Measurements from ENCODE around the gene UBE2D4. TPM values are rescaled to one million over a fixed set of nuclear protein-coding genes. Genes with fewer than 3 reads are reported as not detected.

Gene UBE2D4
- total and polyA plus RNA-seq, 7 donors: 50.2 to 118 (median 67.1) TPM

DNA sequence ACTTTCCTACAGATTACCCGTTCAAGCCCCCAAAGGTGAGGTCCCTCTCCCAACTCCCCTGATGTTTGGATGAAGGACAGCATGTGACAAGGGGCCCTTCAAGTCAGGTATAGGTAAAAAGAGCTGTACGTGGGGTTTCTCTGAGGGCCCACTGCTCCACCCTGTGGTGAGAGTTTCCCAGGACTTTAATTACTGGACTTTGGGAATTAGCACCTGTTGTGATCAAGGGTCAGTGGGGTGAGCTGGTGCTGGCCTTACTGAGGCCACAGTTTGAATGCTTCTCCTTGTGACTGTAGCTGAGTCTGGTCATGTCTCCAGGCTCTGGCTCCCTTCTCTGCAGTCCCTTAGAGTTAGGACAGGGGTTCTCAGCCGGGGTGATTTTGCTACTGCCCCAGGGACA is 16.8 kb downstream of the UBE2D4 start:
- H3K9me3 ChIP-seq: no peaks in the 10 kb centered on the region
- peaks cover 0 to 61% of the 10 kb centered on the region in 2 donors for H3K36me3 ChIP-seq (ENCODE audit: insufficient read depth in 1 of 2, low read depth in 1 of 2)
- TF ChIP-seq, protein P1, sequence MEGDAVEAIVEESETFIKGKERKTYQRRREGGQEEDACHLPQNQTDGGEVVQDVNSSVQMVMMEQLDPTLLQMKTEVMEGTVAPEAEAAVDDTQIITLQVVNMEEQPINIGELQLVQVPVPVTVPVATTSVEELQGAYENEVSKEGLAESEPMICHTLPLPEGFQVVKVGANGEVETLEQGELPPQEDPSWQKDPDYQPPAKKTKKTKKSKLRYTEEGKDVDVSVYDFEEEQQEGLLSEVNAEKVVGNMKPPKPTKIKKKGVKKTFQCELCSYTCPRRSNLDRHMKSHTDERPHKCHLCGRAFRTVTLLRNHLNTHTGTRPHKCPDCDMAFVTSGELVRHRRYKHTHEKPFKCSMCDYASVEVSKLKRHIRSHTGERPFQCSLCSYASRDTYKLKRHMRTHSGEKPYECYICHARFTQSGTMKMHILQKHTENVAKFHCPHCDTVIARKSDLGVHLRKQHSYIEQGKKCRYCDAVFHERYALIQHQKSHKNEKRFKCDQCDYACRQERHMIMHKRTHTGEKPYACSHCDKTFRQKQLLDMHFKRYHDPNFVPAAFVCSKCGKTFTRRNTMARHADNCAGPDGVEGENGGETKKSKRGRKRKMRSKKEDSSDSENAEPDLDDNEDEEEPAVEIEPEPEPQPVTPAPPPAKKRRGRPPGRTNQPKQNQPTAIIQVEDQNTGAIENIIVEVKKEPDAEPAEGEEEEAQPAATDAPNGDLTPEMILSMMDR (IDR thresholded peaks at IDR 0.05): no peak

DNA sequence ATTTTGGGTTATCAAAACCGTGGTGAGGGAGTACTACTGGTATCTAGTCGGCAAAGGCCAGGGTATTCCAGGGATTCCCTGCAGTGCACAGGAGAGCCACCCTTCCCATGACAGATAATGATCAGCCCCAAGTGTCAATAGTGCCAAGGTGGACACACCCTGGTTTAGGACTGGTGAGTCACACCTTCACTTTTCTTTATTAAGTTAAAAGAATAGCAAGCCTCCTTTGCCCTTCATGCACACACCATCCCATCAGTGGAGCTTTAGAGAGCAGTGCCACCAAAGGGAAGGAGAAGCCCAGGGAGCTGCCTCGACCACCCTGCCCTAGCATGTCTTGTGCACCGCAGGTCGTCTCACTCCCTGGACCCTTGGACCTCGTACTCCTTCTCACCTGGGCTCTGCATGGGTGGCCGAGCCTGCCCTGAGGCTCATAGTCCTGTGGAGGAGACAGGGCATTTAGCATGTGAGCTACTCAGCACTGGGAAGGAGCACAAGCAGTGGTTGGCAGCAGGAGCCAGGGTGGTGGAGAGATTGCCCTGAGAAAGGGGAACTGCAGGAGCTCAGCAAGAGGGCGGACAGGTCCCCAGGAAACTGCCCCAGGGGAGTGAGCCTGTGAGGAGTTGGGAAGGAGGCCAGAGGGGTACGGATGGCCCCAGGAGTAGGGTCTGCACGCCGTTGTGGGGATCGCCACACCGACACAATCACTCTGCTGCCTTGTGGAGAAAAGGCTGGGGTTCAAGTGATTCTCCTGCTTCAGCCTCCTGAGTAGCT is 17.4 kb downstream of the UBE2D4 start:
- DNase-seq (no peak), ATAC-seq (no peak)
- Histone ChIP-seq H3K4me1 (no peaks in the 10 kb centered on the region), H3K9me3 (no peaks in the 10 kb centered on the region), H3K27ac (no peak overlapping the region), H3K36me3 (ENCODE audit: insufficient read depth in 1 of 2, low read depth in 1 of 2) (peaks cover 0 to 66% of the 10 kb centered on the region in 2 donors), H3K4me3 (no peak overlapping the region), H3K27me3 (ENCODE audit: insufficient read depth in 3 of 3, low read length in 2 of 3) (no peaks in the 10 kb centered on the region)
- TF ChIP-seq, protein P1 (IDR thresholded peaks at IDR 0.05): no peak
- intact Hi-C loops (cut with DNase I): no loop called here
- WGBS, 3 donors: 79 to 91% (median 87%) methylated on average over 13 of the region's 13 CpGs

More for the DNA sequence above, 16.8 kb downstream of the UBE2D4 start:
- Histone ChIP-seq H3K4me3 (no peak overlapping the region), H3K27ac (no peak overlapping the region), H3K27me3 (ENCODE audit: insufficient read depth in 3 of 3, low read length in 2 of 3) (no peaks in the 10 kb centered on the region), H3K4me1 (no peaks in the 10 kb centered on the region)
- ATAC-seq (peak in 2 of 4 donors; percentile 16 to 23), DNase-seq (no peak)
- intact Hi-C loops (cut with DNase I): no loop called here
- WGBS, 3 donors: 70 to 74% (median 73%) methylated on average over 3 of the region's 3 CpGs

DNA sequence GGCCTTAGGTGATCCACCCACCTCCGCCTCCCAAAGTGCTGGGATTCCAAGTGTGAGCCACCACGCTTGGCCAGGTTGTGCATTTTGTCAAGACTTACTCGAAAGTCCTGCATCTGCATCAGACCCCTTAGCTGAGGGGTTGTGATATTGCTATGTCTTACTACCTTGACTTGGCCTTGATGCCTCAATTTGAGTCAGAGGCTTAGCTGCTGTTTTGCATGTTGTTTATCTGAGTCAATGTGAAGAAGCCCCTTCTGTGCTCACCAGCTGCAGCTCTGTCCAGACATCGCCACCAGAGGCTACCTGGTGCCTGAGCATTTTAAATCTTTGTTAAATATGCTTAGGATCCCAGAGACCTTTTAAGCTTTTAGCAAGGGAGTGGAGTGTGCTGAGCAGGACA is 18.1 kb downstream of the UBE2D4 start:
- intact Hi-C loops (cut with DNase I): no loop called here
- no peaks in the 10 kb centered on the region for H3K4me1 ChIP-seq
- H3K27me3 ChIP-seq (ENCODE audit: insufficient read depth in 3 of 3, low read length in 2 of 3): no peaks in the 10 kb centered on the region
- H3K4me3 ChIP-seq: no peak overlapping the region
- no peak overlapping the region for H3K27ac ChIP-seq
- no peak for DNase-seq
- H3K36me3 ChIP-seq (ENCODE audit: insufficient read depth in 1 of 2, low read depth in 1 of 2): peaks cover 0 to 69% of the 10 kb centered on the region in 2 donors
- WGBS, 3 donors: 94 to 99% (median 94%) methylated on average over 4 of the region's 4 CpGs
- no peaks in the 10 kb centered on the region for H3K9me3 ChIP-seq
- TF ChIP-seq, protein P1 (IDR thresholded peaks at IDR 0.05): no peak
- no peak for ATAC-seq

DNA sequence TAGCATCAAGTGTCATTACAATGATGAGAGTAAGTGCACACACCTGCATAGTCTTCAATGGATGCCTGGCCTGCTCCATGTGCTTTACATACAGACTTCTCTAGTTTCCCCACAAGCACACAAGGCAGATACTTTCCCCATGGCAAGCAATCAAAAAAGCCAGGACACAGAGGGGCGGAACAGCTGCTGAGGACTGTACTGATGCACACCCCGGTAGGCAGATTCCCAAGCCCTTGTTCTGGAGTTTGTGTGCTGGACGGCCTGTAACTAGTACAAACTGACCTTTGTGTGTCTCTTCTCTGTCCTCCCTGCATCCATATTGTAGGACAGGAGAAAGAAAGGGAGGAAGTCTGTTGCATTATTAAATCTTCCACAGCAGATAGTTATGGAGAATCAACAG is 25.8 kb downstream of the UBE2D4 start:
- intact Hi-C loops (cut with DNase I): no loop called here
- Histone ChIP-seq H3K36me3 (ENCODE audit: insufficient read depth in 1 of 2, low read depth in 1 of 2) (peaks cover 0 to 87% of the 10 kb centered on the region in 2 donors), H3K27ac (no peak overlapping the region), H3K4me1 (no peaks in the 10 kb centered on the region), H3K9me3 (no peaks in the 10 kb centered on the region), H3K4me3 (no peak overlapping the region), H3K27me3 (ENCODE audit: insufficient read depth in 3 of 3, low read length in 2 of 3) (no peaks in the 10 kb centered on the region)
- ATAC-seq (peak in 2 of 4 donors; percentile 21 to 30), DNase-seq (no peak)
- 39 to 49% (median 40%) methylated on average over 3 of the region's 3 CpGs for WGBS, 3 donors
- TF ChIP-seq, protein P1 (IDR thresholded peaks at IDR 0.05): no peak
